A673 (cell line): Measurements from ENCODE around the gene PBXIP1. TPM values are rescaled to one million over a fixed set of nuclear protein-coding genes. Genes with fewer than 3 reads are reported as not detected.
A peak's percentile ranks its signal among the peaks of the same experiment; 100 is the strongest.

Source experiments
- BruUV-seq: library from RNA; stranded (reverse); fragments of 400-500 nt; replicated peaks from 2 replicates; lab custom pipeline; 2021; lab: Mats Ljungman, UMichigan
- CTCF ChIA-PET: fragments of 300-600 bp; sonication (Branson Sonifier 250); formaldehyde crosslinking; loops from one replicate; lab custom pipeline; 2022; ENCODE audit warnings: antibody characterized with exemption; lab: Charles Lee
- POLR2A ChIA-PET: fragments of 300-600 bp; sonication (Branson Sonifier 250); formaldehyde crosslinking; loops from one replicate; lab custom pipeline; 2022; ENCODE audit warnings: antibody characterized with exemption; ENCODE audit not compliant: low non-redundant PET; lab: Charles Lee
- DNase-seq: peaks from one replicate; pipeline ENCODE4 v3.0.0-alpha.2; 2015; ENCODE audit warnings: low spot score
- H3K27ac ChIP-seq: fragments of 200-600 bp; sonication (generic); 2 replicates; pipeline ENCODE4 v1.5.1; 2016; ENCODE audit warnings: mixed run types, low read depth, mild to moderate bottlenecking, mixed read lengths, antibody characterized with exemption, low read length; ENCODE audit not compliant: poor library complexity, severe bottlenecking
- H3K27me3 ChIP-seq: fragments of 200-600 bp; sonication (generic); replicated peaks from 2 replicates; pipeline ENCODE4 v1.6.1; 2017; ENCODE audit warnings: mixed run types, low read depth, mild to moderate bottlenecking, mixed read lengths, antibody characterized with exemption, low read length; ENCODE audit not compliant: insufficient read depth, poor library complexity
- H3K36me3 ChIP-seq: fragments of 200-600 bp; sonication (generic); 2 replicates; pipeline ENCODE4 v1.6.1; 2016; ENCODE audit warnings: mixed run types, mild to moderate bottlenecking, mixed read lengths, antibody characterized with exemption, low read length; ENCODE audit not compliant: insufficient read depth, poor library complexity, severe bottlenecking
- H3K4me1 ChIP-seq: fragments of 200-600 bp; sonication (generic); 2 replicates; pipeline ENCODE4 v1.6.1; 2017; ENCODE audit warnings: mixed run types, mild to moderate bottlenecking, mixed read lengths, antibody characterized with exemption, low read length; ENCODE audit not compliant: insufficient read depth, poor library complexity, severe bottlenecking
- H3K4me3 ChIP-seq: fragments of 200-600 bp; sonication (generic); 2 replicates; pipeline ENCODE4 v1.5.1; 2016; ENCODE audit warnings: low read depth, mixed run types, mild to moderate bottlenecking, mixed read lengths, low read length; ENCODE audit not compliant: poor library complexity, severe bottlenecking
- H3K9me3 ChIP-seq: fragments of 200-600 bp; sonication (generic); 2 replicates; pipeline ENCODE4 v1.6.1; 2016; ENCODE audit warnings: mixed run types, low read depth, mild to moderate bottlenecking, mixed read lengths, antibody characterized with exemption, low read length; ENCODE audit not compliant: poor library complexity, severe bottlenecking
- CTCF ChIP-seq: fragments of 300-800, 200-600 bp; sonication (generic); conservative IDR thresholded peaks from 2 replicates; pipeline ENCODE4 v1.5.1; 2017; ENCODE audit warnings: low read depth, mild to moderate bottlenecking, antibody characterized with exemption, low read length, moderate library complexity, mixed read lengths
- EZH2 ChIP-seq: fragments of 200-600 bp; sonication (generic); IDR thresholded peaks from 2 replicates; pipeline ENCODE4 v1.6.1; 2017; ENCODE audit warnings: borderline replicate concordance, low read depth, mild to moderate bottlenecking, mixed read lengths, antibody characterized with exemption, low read length; ENCODE audit not compliant: poor library complexity, severe bottlenecking
- intact Hi-C: fragments of 100-400 bp; cut with micrococcal nuclease; formaldehyde crosslinking; loops from one replicate; pipeline ENCODE4 v1.10.0; 2022; ENCODE audit not compliant: unreplicated experiment
- total RNA-seq: library from RNA; stranded (reverse); gene quantifications from 2 replicates; pipeline ENCODE4 v1.2.3, GENCODE V29; 2021

The PBXIP1 gene
- total RNA-seq, 1 experiment from 2014 or later, result 12.7 TPM

DNA sequence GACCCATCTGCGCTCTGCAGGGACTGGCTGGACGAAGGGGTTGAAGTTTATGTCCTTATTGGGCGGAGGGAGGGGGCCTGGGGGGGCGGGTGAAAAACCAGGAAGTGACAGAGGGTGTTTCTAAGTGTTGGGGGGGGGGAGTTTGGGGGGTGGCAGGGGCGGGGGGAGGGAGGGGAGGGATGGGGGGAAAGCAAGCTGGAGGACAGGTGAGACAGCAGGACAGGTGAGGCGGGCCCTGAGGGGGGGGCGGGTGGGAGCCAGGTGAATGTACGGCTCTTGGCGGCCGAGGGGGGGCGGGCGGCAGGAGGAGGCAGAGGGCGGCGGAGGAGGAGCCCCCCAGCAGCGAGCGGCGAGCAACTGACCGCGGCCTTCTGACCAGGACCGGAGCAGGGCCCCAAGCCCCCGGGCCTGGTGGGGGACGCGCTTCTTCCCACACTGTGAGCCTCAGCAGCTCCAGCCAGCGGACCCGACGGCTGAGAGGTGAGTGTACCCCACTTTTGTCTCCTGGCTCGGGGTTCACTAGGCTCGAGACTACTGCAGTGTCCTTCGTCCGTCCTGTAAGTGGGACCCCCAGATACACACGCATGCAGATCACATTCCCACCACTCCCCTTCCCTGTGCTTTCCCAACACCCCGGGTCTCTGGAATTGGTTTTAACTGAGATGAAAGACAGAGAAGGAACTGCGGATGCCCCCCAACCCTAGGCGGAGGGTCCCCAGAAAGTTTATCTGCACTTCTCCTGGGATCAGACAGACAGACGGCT lies 46.7 kb upstream of the PBXIP1 start, which contains the start of gene ZBTB7B:
TSS of gene ZBTB7B (plus strand) at position 339 of the 763 bp plus-strand sequence. CDS start 11,859 bp downstream, outside the sequence.
- no peaks in the 10 kb centered on the region for H3K36me3 ChIP-seq
- DNase-seq, result peak; percentile 41
- CTCF ChIA-PET, result interaction anchor here (0.7 to 1.4 kb wide), 2 partner anchors 14 to 15 kb away, joined by 4 to 7 read pairs; no protein-coding TSS in a partner anchor
- no TSS peak for BruUV-seq
- TF ChIP-seq CTCF (no peak), EZH2 (no peak)
- no peaks in the 10 kb centered on the region for H3K9me3 ChIP-seq
- intact Hi-C loops, result loop anchor here (5.0 kb wide), 2 partner anchors 80 to 445 kb away; partner anchors contain the start of gene UBE2Q1
- peak within 1 kb of the TSS; percentile 85 for H3K4me3 ChIP-seq
- H3K4me1 ChIP-seq, result peaks cover 20% of the 10 kb centered on the region
- peak within 1 kb of the TSS; percentile 94 for H3K27ac ChIP-seq
- POLR2A ChIA-PET, result no interaction called here
- H3K27me3 ChIP-seq, result no peaks in the 10 kb centered on the region

DNA sequence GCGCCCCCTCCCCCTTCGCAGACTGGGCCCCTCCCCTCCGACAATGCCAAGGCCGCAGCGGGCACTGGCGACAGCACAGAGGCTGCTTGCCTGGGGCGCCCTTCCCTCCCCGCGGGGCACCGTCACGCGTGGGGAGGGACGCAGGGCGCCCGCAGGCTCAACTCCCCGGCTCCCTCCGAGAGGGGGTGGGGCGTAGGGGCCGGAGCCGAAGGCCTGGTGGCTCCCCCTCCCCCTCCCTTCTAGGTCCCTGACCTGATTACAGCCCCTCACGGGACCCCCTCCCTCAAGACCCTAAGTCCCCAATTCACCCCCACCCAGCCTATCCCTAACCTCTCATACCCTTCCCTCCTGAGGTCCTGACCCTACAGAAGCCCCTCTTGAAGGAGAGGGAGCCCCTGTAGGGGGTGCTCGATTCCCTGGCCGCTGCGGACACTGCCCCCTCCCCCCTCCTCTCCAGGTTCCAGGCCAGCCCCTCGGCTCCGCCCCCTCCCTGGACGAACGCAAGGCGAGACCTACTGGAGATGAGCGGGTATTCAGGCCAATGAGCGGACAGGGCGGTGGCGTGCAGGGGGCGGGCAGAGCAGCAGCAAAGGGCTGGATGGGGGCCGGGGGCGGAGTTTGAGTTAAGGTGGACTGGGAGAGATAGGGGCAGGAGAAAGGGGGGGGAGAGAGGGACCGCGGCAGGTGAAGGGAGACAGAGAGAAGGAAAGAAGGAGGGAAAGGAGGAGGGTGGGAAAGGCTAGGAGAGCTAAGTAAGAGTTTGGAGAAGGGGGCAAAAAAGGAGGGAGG lies 46.0 kb upstream of the PBXIP1 start:
- intact Hi-C loops, result loop anchor here (5.0 kb wide), 2 partner anchors 80 to 445 kb away; partner anchors contain the start of gene UBE2Q1
- BruUV-seq, result no TSS peak
- ChIA-PET POLR2A (no interaction called here), CTCF (interaction anchor here (0.7 to 1.4 kb wide), 3 partner anchors 16 to 442 kb away, joined by 3 to 7 read pairs (median 3); partner anchors contain the start of gene PBXIP1)
- H3K4me1 ChIP-seq, result peaks cover 20% of the 10 kb centered on the region
- peak overlapping the region; percentile 94 for H3K27ac ChIP-seq
- H3K9me3 ChIP-seq, result no peaks in the 10 kb centered on the region
- H3K27me3 ChIP-seq, result no peaks in the 10 kb centered on the region
- no peaks in the 10 kb centered on the region for H3K36me3 ChIP-seq
- peak; percentile 99 for DNase-seq
- TF ChIP-seq CTCF, result peak; percentile 49; the same call in 1 of the 2 replicates
- TF ChIP-seq EZH2, result no peak
- peak overlapping the region; percentile 85 for H3K4me3 ChIP-seq

- intact Hi-C loops, result loop anchor here (5.0 kb wide), 2 partner anchors 81 to 444 kb away; partner anchors contain the start of gene UBE2Q1
- TF ChIP-seq CTCF, result no peak
- no peak for TF ChIP-seq EZH2
- peak; percentile 79 for DNase-seq
- CTCF ChIA-PET, result interaction anchor here (0.7 to 1.4 kb wide), 3 partner anchors 16 to 442 kb away, joined by 3 to 7 read pairs (median 3); partner anchors contain the start of gene PBXIP1
- no peaks in the 10 kb centered on the region for H3K36me3 ChIP-seq
- POLR2A ChIA-PET, result no interaction called here
- H3K9me3 ChIP-seq, result no peaks in the 10 kb centered on the region
- BruUV-seq, result no TSS peak
- H3K27ac ChIP-seq, result peak overlapping the region; percentile 94
- no peaks in the 10 kb centered on the region for H3K27me3 ChIP-seq
- H3K4me3 ChIP-seq, result peak overlapping the region; percentile 85
- peaks cover 20% of the 10 kb centered on the region for H3K4me1 ChIP-seq
Measured at GRCh38 chr1:155001425-155001674, 45.5 kb upstream of the PBXIP1 start.
